NCI-H82 treated with DMSO at 0.1 percent for 48 hours (cell line): ENCODE data around the gene ZNF488.
"Not testable (repeated sequence)": the region's sequence is repeated elsewhere in the genome, so short reads cannot be mapped to it uniquely, and the experiment has no call there.

Experiments used
- DNase-seq: peaks from one replicate; lab custom pipeline; 2025; ENCODE audit not compliant: unreplicated experiment; lab: John Stamatoyannopoulos, UW

Gene ZNF488

GRCh38 chr10:47409866-47410256, 25.8 kb upstream of the ZNF488 start:
- no peak for DNase-seq

GRCh38 chr10:47409171-47409865, 25.2 kb upstream of the ZNF488 start:
- DNase-seq = no peak

- no peak for DNase-seq
Observed at GRCh38 chr10:47408606-47409005, 24.5 kb upstream of the ZNF488 start.

GRCh38 chr10:47406870-47407691, 23.0 kb upstream of the ZNF488 start:
- no peak for DNase-seq

GRCh38 chr10:47406548-47406869, 22.4 kb upstream of the ZNF488 start:
- DNase-seq = no peak

- no peak for DNase-seq
Observed at GRCh38 chr10:47405857-47406547, 21.9 kb upstream of the ZNF488 start.

GRCh38 chr10:47404937-47405336, 20.8 kb upstream of the ZNF488 start:
- DNase-seq = no peak

GRCh38 chr10:47404446-47404845, 20.4 kb upstream of the ZNF488 start:
- no peak for DNase-seq

GRCh38 chr10:47403446-47404318, 19.6 kb upstream of the ZNF488 start:
- DNase-seq = no peak

GRCh38 chr10:47402641-47403301, 18.7 kb upstream of the ZNF488 start:
- DNase-seq = no peak

- DNase-seq = no peak
Observed at GRCh38 chr10:47401874-47402640, 18.0 kb upstream of the ZNF488 start.

GRCh38 chr10:47401210-47401609, 17.1 kb upstream of the ZNF488 start:
- no peak for DNase-seq

- no peak for DNase-seq
Observed at GRCh38 chr10:47400786-47401185, 16.7 kb upstream of the ZNF488 start.

GRCh38 chr10:47400251-47400650, 16.2 kb upstream of the ZNF488 start:
- DNase-seq = no peak

- DNase-seq = no peak
Observed at GRCh38 chr10:47397256-47397655, 13.2 kb upstream of the ZNF488 start.

GRCh38 chr10:47396311-47396717, 12.2 kb upstream of the ZNF488 start:
- DNase-seq = no peak

- no peak for DNase-seq
Observed at GRCh38 chr10:47389619-47390018, 5.5 kb upstream of the ZNF488 start.

- no peak for DNase-seq
Observed at GRCh38 chr10:47388879-47389278, 4.8 kb upstream of the ZNF488 start.

GRCh38 chr10:47386104-47386503, 2.0 kb upstream of the ZNF488 start:
- not testable (repeated sequence) for DNase-seq
